ENCODE results near the gene PCCA.
"Not testable (repeated sequence)": the region's sequence is repeated elsewhere in the genome, so short reads cannot be mapped to it uniquely, and the experiment has no call there.

PCCA gene

GRCh38 chr13:100274942-100275506 lies 186.1 kb downstream of the PCCA start:
- Histone ChIP-seq H3K9ac (ENCODE audit: low read length) (no peak overlapping the region), H4K20me1 (ENCODE audit: low read depth, low read length) (no peaks in the 10 kb centered on the region), H3K27ac (ENCODE audit: low read depth, low read length) (no peak overlapping the region), H2AFZ (ENCODE audit: low read depth, low read length, severe bottlenecking) (no peak overlapping the region), H3K27me3 (ENCODE audit: low read length) (no peaks in the 10 kb centered on the region), H3K4me3 (ENCODE audit: insufficient read depth, low read length, poor library complexity, severe bottlenecking) (no peak overlapping the region), H3K9me2 (replicated peaks; ENCODE audit: insufficient read depth, low read length) (no peaks in the 10 kb centered on the region), H3F3A (ENCODE audit: insufficient read depth) (no peaks in the 10 kb centered on the region), H3K36me3 (ENCODE audit: low read length) (no peaks in the 10 kb centered on the region), H3K9me3 (ENCODE audit: insufficient read depth, low read length) (no peaks in the 10 kb centered on the region), H3K79me2 (ENCODE audit: insufficient read depth, low read length) (no peaks in the 10 kb centered on the region), H3K4me2 (ENCODE audit: low read depth, low read length, poor library complexity, severe bottlenecking) (no peak overlapping the region)
- TF ChIP-seq CTCF (IDR thresholded peaks at IDR 0.05; ENCODE audit: insufficient read depth, low read length, poor library complexity, severe bottlenecking) (no peak), EZH2phosphoT487 (conservative IDR thresholded peaks at IDR 0.05; ENCODE audit: low read length) (no peak)

- no peak overlapping the region for H3K9ac ChIP-seq (ENCODE audit: low read length)
- H4K20me1 ChIP-seq (ENCODE audit: low read depth, low read length), result no peaks in the 10 kb centered on the region
- H2AFZ ChIP-seq (ENCODE audit: low read depth, low read length, severe bottlenecking), result no peak overlapping the region
- H3K27me3 ChIP-seq (ENCODE audit: low read length), result no peaks in the 10 kb centered on the region
- H3K4me2 ChIP-seq (ENCODE audit: low read depth, low read length, poor library complexity, severe bottlenecking), result no peak overlapping the region
- TF ChIP-seq CTCF (IDR thresholded peaks at IDR 0.05; ENCODE audit: insufficient read depth, low read length, poor library complexity, severe bottlenecking) (no peak), EZH2phosphoT487 (conservative IDR thresholded peaks at IDR 0.05; ENCODE audit: low read length) (no peak)
- no peaks in the 10 kb centered on the region for H3K9me2 ChIP-seq (replicated peaks; ENCODE audit: insufficient read depth, low read length)
- H3K79me2 ChIP-seq (ENCODE audit: insufficient read depth, low read length), result no peaks in the 10 kb centered on the region
- no peaks in the 10 kb centered on the region for H3F3A ChIP-seq (ENCODE audit: insufficient read depth)
- H3K4me3 ChIP-seq (ENCODE audit: insufficient read depth, low read length, poor library complexity, severe bottlenecking), result no peak overlapping the region
- H3K27ac ChIP-seq (ENCODE audit: low read depth, low read length), result no peak overlapping the region
- no peaks in the 10 kb centered on the region for H3K9me3 ChIP-seq (ENCODE audit: insufficient read depth, low read length)
- H3K36me3 ChIP-seq (ENCODE audit: low read length), result no peaks in the 10 kb centered on the region
Measured at GRCh38 chr13:100275746-100276145, 186.9 kb downstream of the PCCA start.

GRCh38 chr13:100280681-100281080 lies 191.8 kb downstream of the PCCA start:
- H3K4me3 ChIP-seq (ENCODE audit: insufficient read depth, low read length, poor library complexity, severe bottlenecking), result no peak overlapping the region
- H3K36me3 ChIP-seq (ENCODE audit: low read length), result no peaks in the 10 kb centered on the region
- H3K9me2 ChIP-seq (replicated peaks; ENCODE audit: insufficient read depth, low read length), result no peaks in the 10 kb centered on the region
- H3K9me3 ChIP-seq (ENCODE audit: insufficient read depth, low read length), result no peaks in the 10 kb centered on the region
- no peaks in the 10 kb centered on the region for H4K20me1 ChIP-seq (ENCODE audit: low read depth, low read length)
- H3K9ac ChIP-seq (ENCODE audit: low read length), result no peak overlapping the region
- H3K4me2 ChIP-seq (ENCODE audit: low read depth, low read length, poor library complexity, severe bottlenecking), result no peak overlapping the region
- TF ChIP-seq CTCF (IDR thresholded peaks at IDR 0.05; ENCODE audit: insufficient read depth, low read length, poor library complexity, severe bottlenecking) (no peak), EZH2phosphoT487 (conservative IDR thresholded peaks at IDR 0.05; ENCODE audit: low read length) (no peak)
- no peak overlapping the region for H3K27ac ChIP-seq (ENCODE audit: low read depth, low read length)
- no peaks in the 10 kb centered on the region for H3K79me2 ChIP-seq (ENCODE audit: insufficient read depth, low read length)
- H3F3A ChIP-seq (ENCODE audit: insufficient read depth), result no peaks in the 10 kb centered on the region
- H3K27me3 ChIP-seq (ENCODE audit: low read length), result no peaks in the 10 kb centered on the region
- no peak overlapping the region for H2AFZ ChIP-seq (ENCODE audit: low read depth, low read length, severe bottlenecking)

- H3K27me3 ChIP-seq (ENCODE audit: low read length); H3K9me3 ChIP-seq (ENCODE audit: insufficient read depth, low read length); H3F3A ChIP-seq (ENCODE audit: insufficient read depth); H3K4me3 ChIP-seq (ENCODE audit: insufficient read depth, low read length, poor library complexity, severe bottlenecking); H3K9me2 ChIP-seq (replicated peaks; ENCODE audit: insufficient read depth, low read length); H4K20me1 ChIP-seq (ENCODE audit: low read depth, low read length); H3K9ac ChIP-seq (ENCODE audit: low read length); H2AFZ ChIP-seq (ENCODE audit: low read depth, low read length, severe bottlenecking); H3K27ac ChIP-seq (ENCODE audit: low read depth, low read length); H3K4me2 ChIP-seq (ENCODE audit: low read depth, low read length, poor library complexity, severe bottlenecking); H3K79me2 ChIP-seq (ENCODE audit: insufficient read depth, low read length); H3K36me3 ChIP-seq (ENCODE audit: low read length): not testable (repeated sequence)
Measured at GRCh38 chr13:100282306-100282705, 193.4 kb downstream of the PCCA start.
